Epithelial cell of esophagus (primary cell): Measurements from ENCODE around the gene LSMEM2.

Experiments
- DNase-seq: peaks from one replicate; pipeline ENCODE4 v3.0.0; 2010; ENCODE audit warnings: low read depth
- H3K4me3 ChIP-seq: 2 replicates; pipeline ENCODE4 v1.5.1; 2011; ENCODE audit warnings: mild to moderate bottlenecking, low read length, control low read depth
- CTCF ChIP-seq: IDR thresholded peaks from 2 replicates; pipeline ENCODE4 v1.5.1; 2011; ENCODE audit warnings: low read depth, mild to moderate bottlenecking, low read length, control low read depth, inconsistent platforms; ENCODE audit not compliant: insufficient read depth; ENCODE audit errors: missing control alignments

Gene LSMEM2

GRCh38 chr3:50292159-50293078 lies 13.5 kb downstream of the LSMEM2 start, which contains the start of gene IFRD2:
TSS of gene IFRD2 (minus strand) at chr3:50292429. CDS start at chr3:50292274, 155 bp downstream.
- peak within 1 kb of the TSS; percentile 96 for H3K4me3 ChIP-seq
- no peak for TF ChIP-seq CTCF
- DNase-seq = peak; percentile 99

- no peak for DNase-seq
- no peak for TF ChIP-seq CTCF
- peak overlapping the region; percentile 96 for H3K4me3 ChIP-seq
Observed at GRCh38 chr3:50293079-50293801, 14.4 kb downstream of the LSMEM2 start.

- TF ChIP-seq CTCF = no peak
- H3K4me3 ChIP-seq = no peak overlapping the region
- no peak for DNase-seq
Observed at GRCh38 chr3:50294089-50294488, 15.2 kb downstream of the LSMEM2 start.

GRCh38 chr3:50294492-50295403 lies 15.9 kb downstream of the LSMEM2 start:
- no peak for DNase-seq
- no peak for TF ChIP-seq CTCF
- H3K4me3 ChIP-seq = no peak overlapping the region

GRCh38 chr3:50295553-50296431 lies 16.9 kb downstream of the LSMEM2 start:
- no peak overlapping the region for H3K4me3 ChIP-seq
- TF ChIP-seq CTCF = no peak
- DNase-seq = no peak

- H3K4me3 ChIP-seq = no peak overlapping the region
- no peak for TF ChIP-seq CTCF
- no peak for DNase-seq
Observed at GRCh38 chr3:50296721-50297383, 18.0 kb downstream of the LSMEM2 start.
